Skin epidermis (tissue), 12 donors: ENCODE results near the gene TMEM89.

Source experiments
- H3K27ac ChIP-seq, 21 experiments: fragments of 200-600 bp; sonication (generic) in 11 of 21; one replicate each; pipeline ENCODE4 v1.5.0; 2020; ENCODE audit warnings: mild to moderate bottlenecking in 3 of 21, inconsistent platforms in 2 of 21, moderate library complexity in 2 of 21
- H3K4me3 ChIP-seq, 7 experiments: fragments of 200-600 bp; sonication (generic) in 2 of 7; one replicate each; pipeline ENCODE4 v1.5.0; 2020; ENCODE audit warnings: inconsistent platforms in 2 of 7, mild to moderate bottlenecking in 2 of 7, moderate library complexity in 1 of 7

TMEM89 gene

DNA sequence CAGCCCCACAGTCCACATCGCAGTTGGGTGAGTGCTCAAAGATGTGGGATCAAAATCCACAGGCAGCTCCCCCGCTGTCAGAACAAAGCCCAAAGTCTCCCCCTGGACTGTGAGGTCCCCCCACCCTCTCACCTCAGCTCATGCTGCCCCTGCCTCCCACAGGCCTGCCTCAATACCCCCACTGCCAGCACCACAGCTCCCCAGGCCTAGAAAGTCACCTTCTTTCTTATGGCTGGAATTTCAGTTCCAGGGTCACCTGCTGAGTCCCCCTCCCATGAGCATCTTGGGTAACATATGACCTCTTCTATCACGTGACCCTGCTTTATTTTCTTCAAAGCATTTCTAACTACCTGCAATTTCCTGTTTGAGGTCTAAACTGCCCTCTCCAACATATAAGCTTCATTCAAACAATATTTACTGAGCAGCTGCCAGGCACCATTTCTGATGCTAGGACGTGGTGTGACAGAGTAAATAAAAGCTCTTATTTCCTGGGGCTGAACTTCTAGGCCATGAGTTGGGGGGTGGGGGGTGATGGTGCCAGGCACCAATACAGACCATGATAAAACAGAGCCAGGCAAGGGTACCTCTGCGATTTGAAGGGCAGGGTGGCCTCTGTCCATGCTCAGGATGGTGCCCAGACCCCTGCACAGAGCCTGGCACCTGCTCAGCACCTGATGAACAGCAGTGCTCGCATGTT is 2.4 kb upstream of the TMEM89 start:
- Histone ChIP-seq H3K4me3 (no peak overlapping the region), H3K27ac (no peak overlapping the region)

DNA sequence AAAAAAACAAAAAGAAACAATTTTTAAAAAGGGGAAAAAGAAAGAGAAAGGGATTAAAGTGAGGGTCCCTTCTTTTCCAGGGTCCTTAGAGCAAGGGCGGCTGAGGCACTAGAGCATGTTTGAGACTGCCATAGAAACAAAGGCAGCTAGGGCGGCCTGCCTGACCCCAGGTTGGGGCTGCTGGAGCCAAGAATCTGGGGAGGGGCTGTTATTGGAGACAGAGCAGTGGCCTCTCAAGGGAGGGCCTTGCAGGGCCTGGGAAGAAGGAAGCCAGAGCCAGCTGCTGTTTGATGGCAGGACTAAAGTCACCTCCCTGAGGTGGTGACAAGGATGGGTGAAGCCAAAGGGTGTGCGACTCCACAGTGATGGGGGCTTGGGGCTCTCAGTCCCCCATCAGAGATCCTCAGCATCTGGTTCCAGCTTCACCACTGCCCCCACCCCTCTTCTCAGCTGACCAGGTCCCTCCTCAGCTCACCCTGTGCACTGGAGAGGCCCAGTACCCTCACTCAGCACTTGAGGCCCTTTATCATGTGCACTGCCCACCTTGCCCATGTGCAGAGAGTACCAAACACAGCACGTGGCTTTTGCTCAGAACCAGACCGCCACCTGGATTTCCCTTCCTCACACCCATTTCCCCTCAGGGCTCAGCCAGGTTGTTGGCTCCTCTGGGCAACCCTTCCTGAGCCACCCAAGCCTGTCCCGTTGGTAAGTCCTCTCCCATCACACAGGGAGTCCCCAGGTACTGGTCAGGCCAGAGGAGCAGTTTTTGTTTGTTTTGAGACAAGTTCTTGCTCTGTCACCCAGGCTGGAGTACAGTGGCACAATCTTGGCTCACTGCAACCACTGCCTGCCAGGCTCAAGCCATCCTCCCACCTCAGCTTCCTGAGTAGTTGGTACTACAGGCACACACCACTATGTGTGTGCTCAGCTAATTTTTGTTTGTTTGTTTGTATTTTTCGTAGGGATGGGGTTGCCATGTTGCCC is 1.7 kb downstream of the TMEM89 start:
- no peak overlapping the region for H3K4me3 ChIP-seq

DNA sequence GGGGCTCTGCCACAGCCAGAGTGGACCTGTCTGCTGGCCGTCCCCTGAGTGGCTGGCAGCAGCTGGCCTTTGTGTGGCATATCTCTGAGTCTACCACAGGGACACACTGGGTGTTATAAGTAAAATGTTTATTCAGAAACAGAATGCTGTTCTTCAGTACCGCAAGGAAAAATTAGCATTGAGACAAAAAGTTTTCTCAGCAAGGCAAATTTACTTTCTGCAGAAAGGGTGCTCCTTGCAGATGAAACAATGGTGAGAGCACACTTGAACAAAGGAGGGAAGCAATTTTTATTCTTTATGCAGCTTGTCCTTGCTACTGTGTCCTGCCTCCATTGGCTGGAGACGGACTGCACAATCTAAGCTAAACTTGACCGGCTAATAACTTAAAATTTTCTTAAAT is 4.0 kb downstream of the TMEM89 start:
- Histone ChIP-seq H3K27ac (no peak overlapping the region), H3K4me3 (no peak overlapping the region)

More for the DNA sequence above, 1.7 kb downstream of the TMEM89 start:
- H3K27ac ChIP-seq, result no peak overlapping the region

DNA sequence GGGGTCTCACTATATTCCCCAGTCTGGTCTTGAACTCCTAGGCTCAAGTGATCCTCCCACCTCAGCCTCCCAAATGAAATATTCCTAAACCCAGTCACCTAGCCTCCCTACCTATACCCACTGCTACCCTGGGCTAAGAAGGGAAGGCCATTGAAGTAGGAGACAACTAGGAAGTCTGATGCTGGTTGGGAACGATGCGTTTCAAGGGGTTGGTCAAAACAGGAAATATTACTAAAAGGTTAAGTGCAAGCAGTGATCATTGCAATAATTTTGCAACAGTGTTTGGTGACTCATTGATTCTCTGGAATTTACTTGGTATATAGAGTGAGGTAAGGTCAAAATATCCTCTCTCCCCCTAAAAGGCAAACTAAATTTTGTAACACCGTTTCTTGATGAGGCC is 7.5 kb downstream of the TMEM89 start:
- peak overlapping the region in 1 of 21 experiments; percentile 14 for H3K27ac ChIP-seq
- no peak overlapping the region for H3K4me3 ChIP-seq

DNA sequence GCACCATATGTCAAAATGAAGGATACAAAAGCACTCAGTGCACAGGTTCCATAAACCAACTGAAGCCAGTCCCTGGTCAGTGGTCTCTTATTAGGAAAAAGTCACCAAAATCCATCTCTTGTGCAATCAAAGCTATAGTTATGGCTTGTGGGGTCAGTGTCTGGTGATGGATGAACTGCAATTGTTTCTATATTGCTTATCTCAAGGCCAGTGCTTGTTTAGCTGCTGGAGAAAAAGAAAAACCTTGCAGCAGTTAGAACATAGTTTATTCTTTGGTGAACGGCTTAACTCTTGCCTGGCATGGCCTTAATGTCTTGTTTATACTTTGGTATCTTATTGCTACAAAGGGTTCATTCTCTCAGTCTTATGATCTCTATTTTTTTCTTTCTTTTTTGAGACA is 9.3 kb downstream of the TMEM89 start:
- H3K4me3 ChIP-seq, result no peak overlapping the region

DNA sequence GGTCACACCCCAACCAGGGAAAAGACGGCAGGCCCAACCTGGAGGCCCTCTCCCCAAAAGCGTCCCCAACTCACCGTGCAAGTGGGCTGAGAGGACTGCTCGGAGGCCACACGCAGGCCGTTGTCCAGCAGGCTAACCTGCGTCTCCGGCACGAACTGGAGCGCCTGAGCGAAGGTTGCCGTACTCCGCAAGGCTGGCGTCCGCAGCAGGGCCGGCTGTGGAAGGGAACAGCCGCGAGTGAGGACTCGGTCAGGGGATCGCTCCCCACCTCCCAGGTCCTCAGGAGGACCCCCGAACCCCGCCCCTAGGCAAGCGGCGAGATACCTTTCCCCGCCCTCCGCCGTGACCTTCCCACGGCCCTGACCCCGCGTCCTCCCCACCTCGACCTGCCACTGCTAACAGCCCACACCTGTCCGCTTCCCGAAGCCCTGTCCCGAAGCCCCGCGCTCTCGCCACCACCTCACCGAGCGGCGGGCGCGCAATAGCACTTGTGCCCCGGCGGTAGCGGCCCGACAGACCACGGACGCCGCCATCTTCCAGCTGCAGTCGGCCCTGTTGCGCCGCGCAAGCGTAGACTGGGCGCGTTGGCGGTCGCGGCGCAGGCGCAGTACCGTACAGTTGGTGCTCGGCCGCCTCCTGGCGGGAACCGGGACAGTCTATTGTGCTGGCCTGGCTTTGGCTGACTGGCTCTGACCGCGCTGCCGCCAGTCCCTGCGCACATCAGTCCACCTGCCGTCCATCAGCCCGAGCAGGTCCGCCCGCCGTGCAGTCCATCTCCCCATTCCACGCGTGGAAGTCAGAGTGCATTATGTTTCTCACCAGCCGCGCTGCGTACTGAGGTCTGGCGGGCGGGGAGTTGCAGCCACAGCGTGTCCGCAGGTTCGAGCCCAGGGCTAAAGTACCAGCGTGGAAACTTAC is 12.2 kb downstream of the TMEM89 start, which contains the start of gene UQCRC1:
Gene UQCRC1, minus strand, starts transcription at position 559 of the 918 bp plus-strand sequence. Its CDS starts 26 bp downstream, at position 533.
- Histone ChIP-seq H3K4me3 (peak within 1 kb of the TSS; percentile 60 to 97 (median 89)), H3K27ac (peak within 1 kb of the TSS; percentile 74 to 98 (median 93))

More for the DNA sequence above, 9.3 kb downstream of the TMEM89 start:
- H3K27ac ChIP-seq, result no peak overlapping the region

DNA sequence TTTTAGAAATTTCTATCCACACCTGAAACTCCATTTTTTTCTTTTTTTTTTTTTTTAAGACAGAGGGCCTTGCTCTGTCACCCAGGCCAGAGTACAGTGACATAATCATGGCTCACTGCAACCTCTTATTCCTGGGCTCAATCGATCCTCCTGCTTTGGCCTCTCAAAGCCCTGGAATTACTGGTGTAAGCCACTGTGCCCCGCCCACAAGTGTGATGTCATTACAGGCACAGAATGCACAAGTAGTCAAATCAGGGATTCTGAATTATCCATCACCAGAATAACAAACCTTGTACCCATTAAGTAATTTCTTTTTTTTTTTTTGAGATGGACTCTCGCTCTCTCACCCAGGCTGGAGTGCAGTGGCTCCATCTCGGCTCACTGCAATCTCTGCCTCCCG is 14.1 kb downstream of the TMEM89 start:
- Histone ChIP-seq H3K27ac (no peak overlapping the region), H3K4me3 (no peak overlapping the region)

DNA sequence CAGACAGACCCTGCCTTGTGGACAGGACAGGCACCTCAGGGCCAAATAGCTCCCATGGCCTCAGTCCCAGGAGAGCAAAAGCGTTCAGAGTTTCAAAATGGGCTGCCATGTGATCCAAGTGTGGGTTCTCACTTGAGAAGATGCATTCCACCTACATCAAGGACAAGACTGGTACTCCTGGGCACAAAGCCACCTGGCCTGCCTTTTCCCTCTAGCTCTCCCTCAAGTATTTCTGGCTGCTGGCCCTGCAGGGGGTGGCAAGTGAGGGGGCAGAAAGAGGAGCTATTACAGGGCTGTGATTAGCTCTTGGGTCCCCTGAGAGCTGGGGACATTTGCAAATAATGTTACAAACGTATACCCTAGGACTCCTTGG is 20.0 kb downstream of the TMEM89 start:
- H3K27ac ChIP-seq, result peak overlapping the region in 1 of 21 experiments; percentile 3
- H3K4me3 ChIP-seq, result no peak overlapping the region

DNA sequence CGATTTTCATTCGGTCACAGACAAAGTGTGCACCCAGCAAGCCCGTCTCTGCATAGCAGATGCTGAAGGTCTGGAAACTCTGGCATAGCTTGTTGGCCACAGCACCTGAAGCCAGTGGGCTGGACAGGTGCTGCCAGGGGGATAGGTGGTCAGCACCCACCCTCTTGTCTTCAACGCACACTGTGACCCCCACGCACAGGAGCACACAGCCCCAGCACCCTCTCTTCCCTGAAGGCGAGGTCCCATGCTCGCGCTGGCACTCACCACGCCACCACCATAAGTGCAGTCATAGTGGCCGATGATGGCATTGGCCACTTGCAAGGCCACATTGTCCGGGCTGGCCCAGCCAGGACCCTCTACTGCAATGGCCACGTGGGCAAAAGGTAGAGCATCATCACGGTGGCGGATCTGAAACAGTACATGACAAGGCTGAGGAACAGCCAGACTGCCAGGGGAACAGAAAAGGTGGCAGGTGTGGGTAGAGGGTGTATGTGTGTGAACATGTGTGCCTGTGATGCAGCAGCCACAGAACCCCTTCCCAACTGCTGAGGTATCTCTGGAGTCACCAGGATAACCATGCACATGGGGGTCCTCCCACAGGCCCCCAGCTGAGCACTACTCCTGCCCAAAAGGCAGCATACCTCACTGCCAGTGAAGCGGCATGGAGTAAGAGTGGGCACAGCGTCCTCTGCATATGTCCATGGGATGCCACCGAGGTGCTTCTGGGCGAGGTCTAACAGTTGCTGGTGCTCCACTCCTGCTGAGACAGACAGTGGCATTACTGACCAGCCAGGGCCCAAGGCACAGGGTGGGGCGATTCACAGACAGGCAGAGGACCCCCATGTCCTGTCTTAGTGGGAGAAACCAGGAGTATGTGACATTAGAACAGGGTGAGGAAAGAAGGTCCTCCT is 20.6 kb downstream of the TMEM89 start:
- H3K4me3 ChIP-seq, result no peak overlapping the region
- H3K27ac ChIP-seq, result peak overlapping the region in 6 of 21 experiments; percentile 3 to 78 (median 56)

DNA sequence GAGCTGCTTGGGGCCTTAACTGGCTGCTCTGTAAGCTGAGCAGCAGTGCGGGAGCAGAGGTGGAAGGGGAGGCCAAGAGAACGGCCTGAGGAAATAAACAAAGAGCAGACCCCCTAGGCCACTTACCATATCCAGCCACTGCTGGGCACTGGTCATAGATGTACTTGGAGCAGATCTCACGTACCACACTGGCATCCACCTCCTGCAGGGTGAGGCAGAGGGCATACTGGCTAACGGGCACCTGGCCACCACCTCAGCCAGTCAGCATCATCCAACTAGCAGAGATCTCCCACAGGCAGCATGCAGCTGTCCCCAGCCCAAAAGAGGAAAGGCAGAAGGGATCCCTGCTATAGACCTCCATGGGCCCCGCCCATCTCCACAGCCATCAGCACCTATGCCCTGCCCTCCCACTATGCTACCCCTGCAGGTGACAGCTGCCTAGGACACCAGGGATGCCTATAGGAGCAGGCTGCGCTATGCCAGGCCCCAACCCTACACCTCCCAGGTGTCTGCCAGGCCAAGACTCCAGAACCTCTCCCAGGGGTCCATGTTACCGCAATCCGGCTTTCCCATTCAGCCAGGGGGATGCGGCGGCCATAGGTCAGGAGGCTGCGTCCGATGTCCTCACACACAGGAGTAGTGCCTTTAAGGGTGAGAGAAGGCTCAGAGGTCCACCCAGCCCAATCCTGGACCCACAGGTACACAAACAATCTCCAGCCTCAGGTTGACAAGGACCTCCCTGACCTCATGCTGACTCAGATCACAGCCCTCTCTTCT is 21.9 kb downstream of the TMEM89 start:
- Histone ChIP-seq H3K4me3 (no peak overlapping the region), H3K27ac (peak overlapping the region in 15 of 21 experiments; percentile 39 to 95 (median 78))

DNA sequence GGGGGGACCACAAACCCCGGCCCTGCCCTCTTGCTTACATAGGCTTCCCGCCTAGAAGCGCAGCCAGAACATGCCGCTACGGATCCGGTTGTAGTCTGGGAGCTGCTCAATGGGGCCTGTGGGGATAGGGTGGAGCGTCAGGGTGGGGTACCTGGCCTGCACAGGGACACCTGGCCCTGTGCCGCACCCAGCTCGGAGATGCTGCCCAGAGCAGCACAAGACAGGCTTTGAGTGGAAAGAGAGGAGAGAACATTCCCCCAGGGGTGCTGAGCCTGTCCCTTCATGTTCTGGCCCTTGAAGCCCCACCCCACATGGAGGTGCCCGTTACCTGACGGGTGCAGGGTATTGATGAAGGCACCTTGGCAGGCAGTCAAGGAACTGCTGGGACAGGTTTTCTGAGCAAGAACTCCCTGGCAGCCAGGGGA is 22.5 kb downstream of the TMEM89 start:
- H3K4me3 ChIP-seq, result no peak overlapping the region
- peak overlapping the region in 20 of 21 experiments; percentile 39 to 95 (median 76) for H3K27ac ChIP-seq

DNA sequence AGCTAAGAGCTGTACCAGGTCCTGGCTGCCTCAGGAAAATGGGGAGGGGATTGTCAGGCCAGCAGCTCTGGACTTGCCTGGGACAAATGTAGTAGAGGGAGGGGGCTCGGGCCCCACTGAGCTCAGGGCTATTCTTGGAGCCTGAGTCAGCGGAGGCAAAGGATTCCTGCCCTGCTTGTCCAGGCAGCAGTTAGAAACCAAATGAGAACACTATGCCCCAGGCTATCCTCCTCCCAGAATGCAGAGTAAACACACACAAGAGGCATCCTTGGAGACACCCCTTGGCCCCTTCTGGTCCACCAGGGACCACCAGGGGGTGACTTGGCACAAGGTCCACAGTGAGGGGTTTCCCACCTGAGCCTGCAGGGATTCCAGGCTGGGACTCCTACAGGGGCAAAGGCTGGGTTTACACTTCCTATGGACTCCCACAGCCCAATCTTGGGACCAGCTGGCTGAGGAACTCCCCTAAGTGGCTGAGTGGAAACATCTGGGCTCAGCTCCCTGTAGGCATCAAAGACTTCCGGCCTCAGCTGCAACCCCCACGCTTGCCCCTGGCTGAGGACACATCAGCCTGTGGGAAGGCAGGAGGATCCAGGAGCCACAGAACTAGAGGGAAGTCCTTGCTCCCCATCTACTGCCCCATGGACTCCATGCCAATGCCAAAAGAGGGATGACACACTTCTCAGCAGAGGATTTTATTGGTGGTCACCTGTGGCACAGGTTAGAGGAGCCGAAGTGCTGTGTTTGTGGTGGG is 23.1 kb downstream of the TMEM89 start:
- no peak overlapping the region for H3K4me3 ChIP-seq
- H3K27ac ChIP-seq, result peak overlapping the region in 20 of 21 experiments; percentile 39 to 95 (median 76)

DNA sequence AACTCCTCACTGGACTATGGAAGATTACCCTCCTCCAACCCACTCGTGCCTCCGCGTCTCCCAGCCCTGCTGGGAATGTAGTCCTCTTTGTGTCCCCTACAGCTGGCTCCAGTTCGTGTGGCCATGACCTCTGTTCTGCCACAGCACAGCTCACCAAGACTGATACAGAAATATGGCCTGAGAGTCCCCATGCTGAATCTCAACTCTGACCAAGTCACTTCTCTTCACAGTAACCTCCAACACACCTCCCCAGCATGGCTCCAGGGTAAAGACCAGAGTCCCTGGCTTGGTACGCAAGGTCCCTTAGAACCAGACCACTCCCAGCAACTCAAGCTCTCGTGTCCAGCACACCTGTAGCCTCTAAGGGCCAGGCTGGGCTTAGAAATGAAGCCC is 24.2 kb downstream of the TMEM89 start:
- no peak overlapping the region for H3K4me3 ChIP-seq
- H3K27ac ChIP-seq, result peak overlapping the region in 20 of 21 experiments; percentile 39 to 95 (median 76)

DNA sequence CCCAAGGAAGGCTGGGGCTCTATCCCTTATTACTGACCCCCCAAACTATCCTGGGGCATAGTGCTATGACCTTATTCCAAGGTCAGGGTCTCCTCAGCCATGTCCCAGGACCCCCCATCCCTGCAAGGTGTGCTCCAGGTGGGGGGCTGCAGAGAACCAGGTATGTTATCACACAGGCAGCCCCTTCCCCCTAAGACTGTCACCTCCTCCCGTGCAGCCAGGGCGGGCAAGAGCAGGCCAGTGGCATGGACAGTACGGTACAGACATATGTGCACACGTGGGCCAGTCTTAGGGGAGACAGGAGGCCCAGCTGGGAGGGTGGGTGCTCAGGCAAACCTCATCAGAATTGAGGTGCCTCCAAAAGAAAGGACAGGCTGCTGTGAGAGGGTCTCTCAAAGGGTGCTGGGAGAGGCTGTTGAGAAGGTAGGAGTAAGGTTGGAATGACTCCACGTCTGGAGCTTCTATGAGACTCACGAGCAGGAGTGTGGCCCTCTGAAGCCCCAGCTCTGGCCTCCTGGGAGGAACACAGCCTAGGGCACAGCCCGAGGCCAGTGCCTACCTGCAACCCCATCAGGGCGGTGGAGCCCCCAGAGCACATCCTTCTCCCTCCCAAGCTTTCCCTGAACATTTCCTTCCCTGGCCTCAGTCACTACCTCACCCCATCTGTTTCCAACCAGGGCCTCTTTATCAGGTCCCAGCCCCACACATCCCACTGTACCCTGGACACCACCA is 24.7 kb downstream of the TMEM89 start:
- Histone ChIP-seq H3K4me3 (no peak overlapping the region), H3K27ac (peak overlapping the region in 19 of 21 experiments; percentile 39 to 95 (median 83))

DNA sequence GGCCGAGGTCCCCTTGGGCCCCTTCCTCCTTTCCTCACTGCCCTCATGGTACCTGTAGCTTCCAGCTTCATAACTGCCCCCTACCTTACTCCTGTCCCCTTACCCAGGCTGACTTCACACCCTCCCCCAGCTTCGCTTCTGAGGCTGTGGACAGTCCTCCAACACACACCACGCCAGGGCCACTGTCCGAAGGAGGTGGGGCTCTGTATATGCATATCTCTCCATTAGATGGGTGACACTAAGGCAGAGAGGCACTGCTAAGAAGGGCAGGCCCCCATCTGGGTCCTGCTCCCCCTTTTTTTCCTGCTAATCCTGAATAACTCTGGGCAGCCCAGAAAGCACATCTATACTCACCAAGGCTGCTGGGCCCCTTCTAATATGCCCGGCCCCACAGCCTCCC is 25.4 kb downstream of the TMEM89 start:
- Histone ChIP-seq H3K27ac (peak overlapping the region in 19 of 21 experiments; percentile 7 to 95 (median 83)), H3K4me3 (no peak overlapping the region)

DNA sequence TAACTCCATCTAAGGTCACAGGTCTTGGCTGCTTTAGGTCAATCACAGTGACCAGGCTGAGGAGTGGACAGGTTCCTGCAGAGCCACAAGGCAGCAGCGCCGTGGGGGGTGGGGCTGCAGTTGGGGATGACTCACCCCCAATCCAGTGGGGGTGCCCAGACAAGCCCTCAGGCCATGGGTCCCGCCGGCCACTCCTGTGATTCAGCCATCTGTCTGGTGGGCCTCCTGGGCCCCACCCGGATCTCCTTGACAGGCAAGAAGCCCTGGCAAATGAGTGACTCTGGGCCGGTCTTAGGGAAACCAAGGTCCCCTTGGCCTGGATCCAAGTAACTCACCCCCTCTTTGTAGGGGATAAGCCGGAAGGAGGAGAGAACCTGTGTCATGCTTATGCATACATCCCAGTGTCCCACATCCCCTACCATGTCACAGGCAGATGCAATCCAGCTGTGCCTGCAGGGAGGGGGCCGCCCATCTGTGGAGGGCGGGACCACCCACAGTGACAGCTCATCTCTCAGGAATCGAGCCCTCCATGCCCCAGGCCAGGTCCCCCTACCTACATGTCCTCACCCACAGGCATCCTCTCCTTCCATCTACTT is 25.9 kb downstream of the TMEM89 start:
- Histone ChIP-seq H3K4me3 (peak overlapping the region in 6 of 7 experiments; percentile 35 to 51 (median 50)), H3K27ac (peak overlapping the region in 20 of 21 experiments; percentile 7 to 95 (median 84))
